Motor neuron (in vitro differentiated cells): ENCODE results near the gene GRIA1. TPM values are rescaled to one million over a fixed set of nuclear protein-coding genes. Genes with fewer than 3 reads are reported as not detected.

Experiments
- ATAC-seq, 8 experiments: fragments of 200-7000 bp; cut with Tn5 transposase; replicated peaks in 6 of 8; 2 replicates each; pipeline ENCODE4 v1.8.0; 2021; ENCODE audit warnings: mild to moderate bottlenecking in 8 of 8, moderate library complexity in 8 of 8
- H3K27ac ChIP-seq, 2 donors: fragments of 250-450 bp; sonication (Bioruptor Pico); 2 replicates each; pipeline ENCODE4 v1.9.0; 2021; ENCODE audit warnings: antibody characterized with exemption in 2 of 2, mild to moderate bottlenecking in 2 of 2, moderate library complexity in 1 of 2
- H3K4me1 ChIP-seq, 2 donors: fragments of 250-450 bp; sonication (Bioruptor Pico); replicated peaks in 1 of 2; 2 replicates each; pipeline ENCODE4 v1.6.1; 2021; ENCODE audit warnings: antibody characterized with exemption in 2 of 2, mild to moderate bottlenecking in 2 of 2, moderate library complexity in 1 of 2
- H3K4me3 ChIP-seq, 5 donors: fragments of 250-450 bp; sonication (Bioruptor Pico); 2 replicates each; pipeline ENCODE4 v1.9.0; 2021; ENCODE audit warnings: antibody characterized with exemption in 5 of 5, mild to moderate bottlenecking in 5 of 5, moderate library complexity in 4 of 5
- WGBS, 10 experiments: fragments of 450-650 bp; shearing (Covaris generic); methylation state at CpG; one replicate each; pipeline ENCODE4 v1.0.0; 2022; 5-methylcytosine and 5-hydroxymethylcytosine counted together
- in situ Hi-C, 9 experiments: fragments of 400-800 bp; cut with MboI; loops; one replicate each; pipeline ENCODE4 v1.15.0; 2021; ENCODE audit warnings: low sequenced_read_pairs in 9 of 9, low pct_unique_long_range_greater_than_20kb in 2 of 9; ENCODE audit not compliant: unreplicated experiment in 9 of 9
- total RNA-seq, 8 experiments: library from RNA; unstranded; fragments of 300-600 nt; gene quantifications; 2 replicates each; pipeline versions ENCODE4 v1.2.3 to v1.2.4, GENCODE V29; 2022

Gene GRIA1
- total RNA-seq, 8 experiments from 2014 or later: 19.7 to 203 (median 54.7) TPM

GRCh38 chr5:153470736-153471135, 19.7 kb upstream of the GRIA1 start:
- ATAC-seq: peak in 1 of 8 experiments; percentile 42
- Histone ChIP-seq H3K4me3 (no peak overlapping the region), H3K27ac (no peak overlapping the region), H3K4me1 (no peaks in the 10 kb centered on the region)
- 27 to 89% (median 60%) methylated on average over 1 to 4 of the region's 4 CpGs; no CpG with 5 or more reads in 1 of the 10 experiments for WGBS, 10 experiments
- in situ Hi-C loops: no loop called here

DNA sequence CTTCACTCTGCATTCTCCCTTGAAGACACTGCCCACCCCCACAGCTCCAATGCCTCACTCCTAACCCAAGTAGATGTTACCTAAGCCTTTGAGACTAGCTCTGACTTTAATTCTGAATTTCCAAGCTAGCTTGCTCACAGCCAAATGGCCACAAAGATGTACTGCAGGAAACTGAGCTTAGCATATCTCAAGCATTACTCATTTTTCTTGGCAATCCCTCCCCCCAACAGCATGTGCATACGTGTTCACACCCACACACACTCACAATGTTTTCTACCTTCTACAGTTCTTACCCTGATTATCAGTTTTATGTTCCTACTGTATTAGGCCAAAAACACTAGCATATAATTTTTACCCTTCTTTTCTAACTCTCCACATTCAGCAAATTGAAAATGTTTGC, 13.7 kb upstream of the GRIA1 start:
- peak in 3 of 8 experiments; percentile 51 to 97 (median 97) for ATAC-seq
- H3K4me1 ChIP-seq: no peaks in the 10 kb centered on the region
- H3K4me3 ChIP-seq: no peak overlapping the region
- no peak overlapping the region for H3K27ac ChIP-seq
- in situ Hi-C loops: loop anchor here in 1 of 9 experiments (25.0 kb wide), 1 partner anchor 486 kb away; no protein-coding TSS in a partner anchor
- WGBS, 10 experiments: 0 to 100% (median 78%) methylated on average over 1 of the region's 1 CpG; no CpG with 5 or more reads in 4 of the 10 experiments

GRCh38 chr5:153480401-153480800, 10.1 kb upstream of the GRIA1 start:
- Histone ChIP-seq H3K4me1 (peaks cover 0 to 4% of the 10 kb centered on the region in 2 donors), H3K4me3 (no peak overlapping the region), H3K27ac (no peak overlapping the region)
- peak in 2 of 8 experiments; percentile 72 to 75 for ATAC-seq
- in situ Hi-C loops: loop anchor here in 1 of 9 experiments (25.0 kb wide), 1 partner anchor 482 kb away; no protein-coding TSS in a partner anchor

- no peak overlapping the region for H3K27ac ChIP-seq
These were observed 7.0 kb upstream of the GRIA1 start for GRCh38 chr5:153483482-153483881.

DNA sequence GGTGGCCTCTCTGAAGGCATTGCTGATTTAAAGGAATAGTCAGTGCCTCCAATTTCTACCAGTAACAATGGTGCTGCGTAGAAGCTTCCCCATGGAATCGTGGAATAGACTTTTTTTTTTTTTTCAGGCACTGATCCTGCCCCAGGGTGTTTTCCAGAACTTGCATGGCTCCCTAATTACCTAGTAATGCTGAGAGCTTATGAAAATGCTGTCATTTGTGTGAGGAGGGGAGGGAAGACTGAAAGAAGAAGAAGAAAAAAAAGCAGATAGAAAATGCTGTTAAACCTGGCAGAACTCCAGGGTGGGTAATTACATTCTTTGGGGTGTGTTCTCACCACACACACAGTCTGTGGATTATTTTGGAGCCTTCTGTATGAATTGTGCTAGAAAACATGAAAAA, 4.8 kb upstream of the GRIA1 start:
- 23 to 92% (median 57%) methylated on average over 1 to 2 of the region's 2 CpGs; no CpG with 5 or more reads in 5 of the 10 experiments for WGBS, 10 experiments
- in situ Hi-C loops: loop anchor here in 1 of 9 experiments (25.0 kb wide), 1 partner anchor 477 kb away; no protein-coding TSS in a partner anchor
- Histone ChIP-seq H3K4me1 (peaks cover 7 to 12% of the 10 kb centered on the region in 2 donors), H3K4me3 (no peak overlapping the region), H3K27ac (no peak overlapping the region)
- peak in 1 of 8 experiments; percentile 66 for ATAC-seq

More at GRCh38 chr5:153483482-153483881, 7.0 kb upstream of the GRIA1 start:
- no peak for ATAC-seq
- in situ Hi-C loops: loop anchor here in 1 of 9 experiments (25.0 kb wide), 1 partner anchor 479 kb away; no protein-coding TSS in a partner anchor
- H3K4me3 ChIP-seq: no peak overlapping the region
- H3K4me1 ChIP-seq: peaks cover 0 to 4% of the 10 kb centered on the region in 2 donors
- WGBS, 10 experiments: 50 to 94% (median 81%) methylated on average over 2 to 4 of the region's 4 CpGs; no CpG with 5 or more reads in 2 of the 10 experiments

DNA sequence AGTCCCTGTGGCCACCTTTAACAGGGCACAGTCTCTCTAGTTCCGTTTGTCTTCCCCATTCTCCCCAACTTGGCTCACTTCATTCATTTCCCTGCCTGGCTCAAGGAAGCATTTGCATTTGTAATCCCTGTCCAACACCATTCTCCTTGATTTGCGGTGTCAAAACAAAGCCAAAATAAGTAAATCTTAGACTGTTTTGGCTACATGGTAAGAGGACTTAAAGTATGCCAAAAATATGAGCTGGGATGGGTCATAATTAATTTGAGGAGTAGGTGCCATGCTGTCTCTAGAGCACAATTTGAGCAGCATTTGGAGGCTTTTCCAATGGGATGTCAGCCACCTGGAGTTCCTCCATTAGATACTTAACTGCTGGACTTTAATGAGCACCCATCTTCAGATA, 3.7 kb upstream of the GRIA1 start:
- peaks cover 7 to 22% of the 10 kb centered on the region in 2 donors for H3K4me1 ChIP-seq
- no peak overlapping the region for H3K4me3 ChIP-seq
- 60 to 100% (median 100%) methylated on average over 1 to 2 of the region's 2 CpGs; no CpG with 5 or more reads in 3 of the 10 experiments for WGBS, 10 experiments
- ATAC-seq: no peak
- H3K27ac ChIP-seq: no peak overlapping the region
- in situ Hi-C loops: loop anchor here in 1 of 9 experiments (25.0 kb wide), 1 partner anchor 476 kb away; no protein-coding TSS in a partner anchor

DNA sequence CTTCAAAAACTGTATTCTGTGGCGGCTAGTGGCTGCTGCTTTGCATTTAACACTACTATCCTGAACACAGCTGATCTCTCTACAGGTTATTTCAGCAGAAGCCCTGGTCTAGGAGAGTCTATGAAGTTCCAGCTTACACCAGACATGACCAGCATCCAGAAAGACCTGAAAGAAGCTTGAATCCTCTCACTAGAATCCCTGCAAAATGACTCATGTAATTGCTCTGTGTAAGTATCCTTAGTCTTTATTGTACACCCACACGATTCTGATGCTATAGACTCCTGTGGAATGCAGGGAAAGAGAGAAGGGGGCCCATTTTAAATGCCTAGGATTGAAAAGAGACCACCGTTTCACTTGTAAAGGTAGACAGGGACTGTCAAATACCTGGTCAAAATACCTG, 859 bp upstream of the GRIA1 start:
- Histone ChIP-seq H3K27ac (no peak overlapping the region), H3K4me3 (peak overlapping the region in 2 of 5 donors; percentile 48 to 56), H3K4me1 (peaks cover 20 to 42% of the 10 kb centered on the region in 2 donors)
- ATAC-seq: peak in 5 of 8 experiments; percentile 17 to 39 (median 34)
- WGBS, 10 experiments: 40 to 88% (median 83%) methylated on average over 1 to 3 of the region's 3 CpGs; no CpG with 5 or more reads in 3 of the 10 experiments
- in situ Hi-C loops: loop anchor here in 1 of 9 experiments (25.0 kb wide), 1 partner anchor 473 kb away; no protein-coding TSS in a partner anchor

DNA sequence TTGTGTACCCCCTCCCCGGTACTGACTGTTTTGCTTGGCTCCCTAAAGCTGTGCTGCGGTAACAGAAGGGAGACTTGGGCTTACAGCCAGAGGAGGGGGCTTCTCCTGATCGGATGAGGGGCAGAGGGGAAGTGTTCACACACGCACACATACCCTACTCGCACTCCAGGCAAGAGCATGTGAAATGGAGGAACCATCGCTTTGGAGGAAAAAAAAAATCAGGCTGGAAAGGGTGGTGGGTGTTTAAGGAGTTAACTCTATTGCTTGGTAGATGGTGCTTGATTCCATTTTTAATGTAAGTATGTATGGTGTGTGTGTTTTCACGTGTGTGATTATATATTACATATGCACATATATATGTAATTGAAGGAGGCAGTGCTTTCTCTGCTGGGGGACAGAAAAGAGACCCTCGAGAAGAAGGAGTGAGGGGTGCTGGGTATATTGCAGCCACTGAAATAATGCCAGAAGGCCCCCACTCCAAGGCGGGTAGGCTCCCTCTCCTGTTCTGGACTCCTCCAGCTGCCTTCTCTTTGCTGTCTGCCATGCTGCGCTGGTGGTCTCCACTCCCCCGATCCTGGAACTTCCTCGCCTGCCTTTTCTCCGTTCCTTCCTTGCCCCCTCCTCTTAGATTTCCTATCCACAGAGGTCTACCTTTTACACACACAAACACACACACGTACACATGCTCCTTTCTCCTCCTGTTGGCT, 721 bp downstream of the GRIA1 start:
- 0 to 52% (median 15%) methylated on average over 1 to 8 of the region's 14 CpGs; no CpG with 5 or more reads in 2 of the 10 experiments for WGBS, 10 experiments
- peak in 4 of 8 experiments; percentile 2 to 47 (median 8) for ATAC-seq
- Histone ChIP-seq H3K4me3 (peak overlapping the region; percentile 36 to 57 (median 52)), H3K4me1 (peaks cover 35 to 49% of the 10 kb centered on the region in 2 donors), H3K27ac (peak overlapping the region; percentile 7 to 58)
- in situ Hi-C loops: loop anchor here in 1 of 9 experiments (25.0 kb wide), 1 partner anchor 471 kb away; no protein-coding TSS in a partner anchor

DNA sequence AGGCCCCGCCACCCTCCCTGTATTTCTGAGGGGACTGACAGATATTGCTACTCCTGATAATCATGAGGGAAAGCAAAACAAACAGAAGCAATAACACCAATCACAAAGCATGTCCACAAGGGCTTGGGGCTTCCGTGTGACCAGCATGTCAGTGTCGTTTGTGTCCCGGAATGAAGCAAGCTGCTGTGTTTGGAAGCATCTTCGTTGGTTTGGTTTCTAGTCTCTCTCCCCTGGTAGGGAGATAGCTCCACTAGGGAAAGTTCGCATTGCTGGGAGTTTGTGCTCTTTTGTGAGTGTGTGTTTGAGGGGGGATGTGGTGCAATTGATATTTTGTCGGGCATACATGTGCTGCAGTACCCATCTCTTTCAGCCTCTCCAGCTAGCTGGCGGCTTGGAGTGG, 1.4 kb downstream of the GRIA1 start:
- Histone ChIP-seq H3K4me1 (peaks cover 36 to 49% of the 10 kb centered on the region in 2 donors), H3K4me3 (peak overlapping the region; percentile 36 to 57 (median 52)), H3K27ac (peak overlapping the region; percentile 7 to 58)
- peak in 1 of 8 experiments; percentile 9 for ATAC-seq
- in situ Hi-C loops: loop anchor here in 1 of 9 experiments (25.0 kb wide), 1 partner anchor 470 kb away; no protein-coding TSS in a partner anchor
- 10 to 100% (median 54%) methylated on average over 1 to 6 of the region's 8 CpGs; no CpG with 5 or more reads in 2 of the 10 experiments for WGBS, 10 experiments

- Histone ChIP-seq H3K4me1 (peaks cover 32 to 64% of the 10 kb centered on the region in 2 donors), H3K27ac (no peak overlapping the region), H3K4me3 (no peak overlapping the region)
- peak in 4 of 8 experiments; percentile 19 to 53 (median 35) for ATAC-seq
- in situ Hi-C loops: loop anchor here in 1 of 9 experiments (25.0 kb wide), 1 partner anchor 465 kb away; no protein-coding TSS in a partner anchor
- 0 to 100% (median 75%) methylated on average over 1 of the region's 1 CpG; no CpG with 5 or more reads in 6 of the 10 experiments for WGBS, 10 experiments
These were observed 6.4 kb downstream of the GRIA1 start for GRCh38 chr5:153496835-153497234.

DNA sequence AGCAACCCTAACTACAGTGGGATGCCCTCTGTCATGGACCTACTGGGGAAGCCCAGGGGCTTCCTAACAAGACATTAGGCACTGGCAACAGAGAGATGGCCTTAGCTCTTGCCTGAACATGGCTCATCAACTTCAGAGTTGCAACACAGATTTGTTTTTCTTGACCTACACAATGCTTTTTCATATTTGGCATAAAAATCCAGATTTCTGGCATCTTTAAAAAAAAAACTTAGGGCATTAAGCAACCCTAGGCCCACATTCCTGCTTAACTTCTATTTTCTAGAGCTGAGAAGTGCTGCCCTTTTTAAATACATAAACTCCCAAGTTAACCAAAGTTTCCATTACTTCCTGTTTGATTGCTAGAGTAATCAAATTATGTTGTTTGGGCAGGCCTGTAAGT, 8.0 kb downstream of the GRIA1 start:
- Histone ChIP-seq H3K4me3 (no peak overlapping the region), H3K27ac (no peak overlapping the region), H3K4me1 (peaks cover 26 to 58% of the 10 kb centered on the region in 2 donors)
- in situ Hi-C loops: loop anchor here in 1 of 9 experiments (25.0 kb wide), 1 partner anchor 464 kb away; no protein-coding TSS in a partner anchor
- no peak for ATAC-seq

DNA sequence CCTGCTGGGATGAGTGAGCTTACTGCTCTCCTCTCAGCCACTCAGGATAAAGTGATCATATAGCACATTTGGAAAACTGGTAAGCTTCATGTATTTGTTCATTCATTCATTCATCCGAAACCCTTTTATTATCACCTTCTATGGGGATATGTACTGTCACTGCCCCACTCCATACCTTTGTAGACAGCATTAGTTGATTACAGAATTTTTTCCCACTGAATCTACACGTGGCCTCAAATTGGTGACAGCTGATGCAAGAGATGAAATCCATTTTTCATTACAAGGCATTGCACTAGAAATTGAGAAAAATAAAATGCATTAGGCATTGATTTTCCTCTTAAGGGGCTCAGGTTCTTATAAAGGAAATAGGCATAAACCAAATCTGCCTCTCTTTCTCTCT, 9.7 kb downstream of the GRIA1 start:
- Histone ChIP-seq H3K27ac (peak overlapping the region in 1 of 2 donors; percentile 74), H3K4me3 (no peak overlapping the region), H3K4me1 (peaks cover 9 to 42% of the 10 kb centered on the region in 2 donors)
- in situ Hi-C loops: loop anchor here in 2 of 9 experiments (10.0 to 25.0 kb wide), 2 partner anchors 255 to 462 kb away; no protein-coding TSS in a partner anchor
- peak in 5 of 8 experiments; percentile 53 to 82 (median 72) for ATAC-seq
- 17 to 100% (median 72%) methylated on average over 1 to 2 of the region's 2 CpGs; no CpG with 5 or more reads in 4 of the 10 experiments for WGBS, 10 experiments
